Activated T-cell treated with anti-CD3 and anti-CD28 coated beads, Interleukin-2, amount 50 U/mL, for 72 hours (primary cell): ENCODE measurements around the gene LRMDA. TPM values are rescaled to one million over a fixed set of nuclear protein-coding genes. Genes with fewer than 3 reads are reported as not detected.

ENCODE experiments used
- ATAC-seq, 2 donors: fragments of 150-1000 bp; cut with Tn5 transposase; replicated peaks in 1 of 2; 2 replicates each; pipeline ENCODE4 v1.10.0; 2021; ENCODE audit warnings: moderate library complexity in 2 of 2, mild to moderate bottlenecking in 1 of 2
- DNase-seq, 2 donors: peaks; one replicate each; pipeline ENCODE4 v3.0.0; 2021 to 2022; ENCODE audit warnings: mixed read lengths in 1 of 2
- H3K27ac Mint-ChIP-seq: one replicate; pipeline ENCODE4 v1.8.0; 2022; ENCODE audit warnings: mild to moderate bottlenecking, moderate library complexity, mixed read lengths
- H3K27me3 Mint-ChIP-seq: one replicate; pipeline ENCODE4 v1.8.0; 2022; ENCODE audit warnings: low read depth, mixed read lengths
- H3K36me3 Mint-ChIP-seq, 2 donors: one replicate each; pipeline ENCODE4 v1.8.0; 2022; ENCODE audit warnings: mixed read lengths in 2 of 2, mild to moderate bottlenecking in 1 of 2; ENCODE audit not compliant: insufficient read depth in 2 of 2
- H3K4me1 Mint-ChIP-seq: one replicate; pipeline ENCODE4 v1.8.0; 2022; ENCODE audit warnings: low read depth, mixed read lengths
- H3K4me3 Mint-ChIP-seq, 2 donors: one replicate each; pipeline ENCODE4 v1.8.0; 2022; ENCODE audit warnings: mild to moderate bottlenecking in 2 of 2, mixed read lengths in 2 of 2, moderate library complexity in 2 of 2
- H3K9me3 Mint-ChIP-seq, 2 donors: one replicate each; pipeline ENCODE4 v1.8.0; 2022; ENCODE audit warnings: mixed read lengths in 2 of 2
- total RNA-seq, 2 donors: library from RNA; stranded (reverse); gene quantifications; one replicate each; pipeline ENCODE4 v1.2.3, GENCODE V29; 2022

Gene LRMDA
- total RNA-seq, 2 donors from 2014 or later, result not detected

DNA sequence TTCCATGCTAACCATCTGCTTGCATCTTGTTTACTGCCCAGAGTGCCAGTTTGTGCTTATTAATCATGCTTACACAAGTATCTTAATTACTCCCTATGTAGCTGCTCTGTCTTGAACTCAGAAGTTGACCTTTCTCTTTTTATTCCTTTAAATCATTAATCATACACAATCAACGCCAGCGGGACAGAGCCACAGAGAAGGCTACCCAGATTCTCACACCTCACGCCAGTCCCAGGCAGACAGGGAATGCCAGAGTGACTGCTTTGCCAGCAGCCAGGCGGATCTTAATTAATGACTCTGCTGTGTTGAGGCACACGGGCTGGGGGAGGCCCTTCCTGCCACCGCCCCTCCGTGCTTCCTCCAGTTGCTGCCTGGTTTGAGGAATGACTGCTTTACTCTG is 229.4 kb downstream of the LRMDA start:
- Mint-ChIP-seq H3K4me1 (no peaks in the 10 kb centered on the region), H3K4me3 (no peak overlapping the region), H3K27ac (no peak overlapping the region), H3K27me3 (peaks cover 12% of the 10 kb centered on the region), H3K9me3 (no peaks in the 10 kb centered on the region), H3K36me3 (no peaks in the 10 kb centered on the region)
- ATAC-seq (no peak), DNase-seq (no peak)

DNA sequence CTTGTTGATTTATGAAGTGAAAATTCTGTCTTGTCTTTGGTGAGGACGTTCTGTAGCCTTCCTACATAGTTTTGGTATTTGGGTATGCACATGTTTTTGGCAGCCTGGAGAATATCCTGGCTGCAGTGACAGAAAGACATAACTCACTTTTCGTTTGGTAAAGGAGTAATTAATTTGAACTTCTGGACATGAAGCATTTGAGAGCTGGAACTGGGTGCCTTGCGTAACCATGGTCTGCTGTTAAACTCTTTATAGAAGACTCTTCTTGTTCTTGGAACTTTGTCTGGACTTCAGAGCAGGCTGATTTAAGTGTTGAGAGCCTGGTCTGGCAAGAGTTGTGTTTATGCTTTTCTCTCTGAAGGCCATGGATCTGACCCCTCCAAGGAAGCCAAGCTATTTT is 231.3 kb downstream of the LRMDA start:
- Mint-ChIP-seq H3K27me3 (peaks cover 12% of the 10 kb centered on the region), H3K4me1 (no peaks in the 10 kb centered on the region), H3K4me3 (no peak overlapping the region), H3K36me3 (no peaks in the 10 kb centered on the region), H3K9me3 (no peaks in the 10 kb centered on the region), H3K27ac (no peak overlapping the region)
- ATAC-seq (no peak), DNase-seq (no peak)

DNA sequence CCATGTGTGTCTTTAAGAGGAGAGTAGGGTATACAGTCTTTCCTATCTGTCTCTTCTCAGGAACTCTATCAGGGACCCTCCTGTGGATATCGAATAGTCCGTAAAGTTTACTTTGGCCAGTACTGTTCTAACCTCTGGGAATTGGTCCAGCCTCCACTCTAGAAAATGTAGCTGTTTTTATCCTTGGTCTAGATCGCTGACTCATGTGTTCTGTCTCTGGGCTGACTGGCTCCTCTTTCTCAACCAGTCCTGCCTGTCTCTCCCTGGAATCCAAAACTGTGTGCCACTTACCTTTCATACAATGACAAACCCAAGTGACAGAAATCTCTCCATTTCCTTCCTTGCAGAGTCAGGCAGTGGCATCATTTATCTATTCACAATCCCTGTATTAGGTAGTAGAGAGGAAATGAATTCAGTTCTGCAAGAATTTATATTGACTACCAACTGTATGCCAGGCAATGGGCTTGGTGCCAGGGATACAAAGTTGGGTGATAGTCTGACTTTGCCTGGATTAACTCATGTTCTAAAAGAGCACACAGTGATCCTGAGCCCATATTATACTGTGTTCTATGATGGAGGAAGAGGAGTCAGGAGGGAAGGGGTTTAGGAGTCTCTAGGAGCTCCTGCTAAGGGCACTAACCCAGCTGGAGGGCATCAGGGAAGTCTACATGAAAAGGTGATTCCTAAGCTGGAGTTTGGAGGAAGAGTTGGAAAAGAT is 232.7 kb downstream of the LRMDA start:
- ATAC-seq (no peak), DNase-seq (no peak)
- no peaks in the 10 kb centered on the region for H3K36me3 Mint-ChIP-seq
- H3K9me3 Mint-ChIP-seq, result no peaks in the 10 kb centered on the region
- no peak overlapping the region for H3K4me3 Mint-ChIP-seq
- no peak overlapping the region for H3K27ac Mint-ChIP-seq
- peaks cover 12% of the 10 kb centered on the region for H3K27me3 Mint-ChIP-seq
- H3K4me1 Mint-ChIP-seq, result no peaks in the 10 kb centered on the region

DNA sequence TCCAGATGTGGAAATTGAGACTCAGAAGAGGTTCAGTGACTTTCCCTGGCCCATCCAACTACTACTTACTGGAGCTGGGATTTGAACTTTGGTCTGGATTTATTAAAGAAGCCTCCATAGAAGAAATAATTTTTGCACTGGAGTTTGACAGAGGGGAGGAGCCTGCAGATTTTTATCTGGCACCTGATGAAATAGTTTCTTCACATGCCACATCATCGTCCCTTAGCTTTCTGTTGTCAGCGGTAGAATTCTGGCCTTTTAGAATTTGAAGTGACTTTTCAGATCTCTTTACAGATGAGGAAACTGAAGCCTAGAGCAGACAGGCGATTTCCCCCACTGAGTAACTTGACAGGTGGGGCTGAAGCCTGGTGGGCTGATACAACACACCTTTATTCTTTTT is 233.5 kb downstream of the LRMDA start:
- ATAC-seq, result no peak
- Mint-ChIP-seq H3K4me3 (no peak overlapping the region), H3K36me3 (no peaks in the 10 kb centered on the region), H3K27ac (no peak overlapping the region), H3K9me3 (no peaks in the 10 kb centered on the region), H3K27me3 (peaks cover 12% of the 10 kb centered on the region), H3K4me1 (no peaks in the 10 kb centered on the region)
- DNase-seq, result no peak

DNA sequence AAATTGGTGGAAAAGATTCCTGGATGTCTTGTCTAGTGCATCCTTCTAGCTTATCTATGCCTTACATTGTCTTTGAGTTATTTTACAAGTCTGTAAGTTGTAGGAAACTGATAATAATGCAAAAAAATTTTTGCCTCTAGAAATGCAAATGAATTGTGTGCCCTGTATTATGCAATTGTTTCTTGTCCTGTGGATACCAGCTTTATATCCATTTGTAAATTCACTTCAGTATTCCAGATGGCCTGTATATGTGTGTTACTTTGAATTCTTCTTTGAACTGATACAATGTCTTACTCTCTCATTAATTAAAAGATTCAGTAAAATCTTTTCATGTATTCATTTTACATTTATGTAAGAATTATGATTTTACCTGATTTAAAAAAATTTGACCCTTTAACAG is 234.3 kb downstream of the LRMDA start:
- H3K9me3 Mint-ChIP-seq, result no peaks in the 10 kb centered on the region
- H3K36me3 Mint-ChIP-seq, result no peaks in the 10 kb centered on the region
- no peak for ATAC-seq
- H3K4me3 Mint-ChIP-seq, result no peak overlapping the region
- peaks cover 12% of the 10 kb centered on the region for H3K27me3 Mint-ChIP-seq
- no peak for DNase-seq
- no peaks in the 10 kb centered on the region for H3K4me1 Mint-ChIP-seq
- no peak overlapping the region for H3K27ac Mint-ChIP-seq

DNA sequence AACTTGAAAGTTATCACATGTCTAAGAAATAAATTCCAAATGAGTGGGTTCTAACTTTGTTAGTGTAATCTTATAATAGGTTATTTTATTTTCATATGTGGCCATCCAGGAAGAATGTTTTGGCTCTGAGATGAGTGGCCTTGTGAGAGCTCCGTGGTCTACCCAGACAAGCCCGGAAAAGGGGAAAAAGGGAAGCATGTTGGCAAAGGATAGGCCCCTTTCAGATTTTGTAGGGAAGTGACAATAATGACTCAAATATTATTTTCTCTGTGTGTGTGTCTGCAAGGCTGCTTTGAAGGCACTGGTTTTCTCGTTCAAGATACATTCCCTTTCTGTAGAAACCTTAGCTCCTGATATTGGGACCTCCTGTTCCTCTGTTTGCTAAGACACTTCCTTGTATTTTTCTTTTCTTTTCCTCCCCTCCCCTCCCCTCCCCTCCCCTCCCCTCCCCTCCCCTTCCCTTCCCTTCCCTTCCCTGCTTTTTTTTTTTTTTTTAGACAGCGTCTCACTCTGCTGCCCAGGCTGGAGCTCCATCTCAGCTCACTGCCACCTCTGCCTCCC is 240.8 kb downstream of the LRMDA start:
- Mint-ChIP-seq H3K27ac (no peak overlapping the region), H3K4me3 (no peak overlapping the region), H3K4me1 (no peaks in the 10 kb centered on the region), H3K36me3 (no peaks in the 10 kb centered on the region), H3K9me3 (no peaks in the 10 kb centered on the region), H3K27me3 (peaks cover 6% of the 10 kb centered on the region)
- no peak for DNase-seq
- no peak for ATAC-seq

DNA sequence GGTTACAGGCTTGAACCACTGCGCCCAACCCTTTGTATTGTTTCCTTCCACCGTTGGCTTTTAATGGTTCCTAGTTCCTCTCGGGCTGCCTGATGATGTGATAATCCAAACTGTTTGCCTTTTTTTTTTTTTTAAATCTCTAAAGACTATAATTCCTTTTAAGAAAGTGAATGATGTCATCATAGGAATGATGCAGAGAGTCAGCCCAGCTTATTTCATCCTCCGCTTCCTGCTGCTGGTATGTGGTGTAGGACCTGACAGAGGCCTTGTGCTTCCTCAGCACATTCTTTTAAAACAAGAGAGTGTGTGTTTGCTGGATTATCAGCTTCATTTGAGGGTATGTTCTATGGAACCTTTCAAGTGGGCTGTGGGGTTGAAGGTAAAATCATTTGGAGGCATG is 241.4 kb downstream of the LRMDA start:
- Mint-ChIP-seq H3K27me3 (peaks cover 6% of the 10 kb centered on the region), H3K4me1 (no peaks in the 10 kb centered on the region), H3K4me3 (no peak overlapping the region), H3K36me3 (no peaks in the 10 kb centered on the region), H3K27ac (no peak overlapping the region), H3K9me3 (no peaks in the 10 kb centered on the region)
- no peak for DNase-seq
- no peak for ATAC-seq

DNA sequence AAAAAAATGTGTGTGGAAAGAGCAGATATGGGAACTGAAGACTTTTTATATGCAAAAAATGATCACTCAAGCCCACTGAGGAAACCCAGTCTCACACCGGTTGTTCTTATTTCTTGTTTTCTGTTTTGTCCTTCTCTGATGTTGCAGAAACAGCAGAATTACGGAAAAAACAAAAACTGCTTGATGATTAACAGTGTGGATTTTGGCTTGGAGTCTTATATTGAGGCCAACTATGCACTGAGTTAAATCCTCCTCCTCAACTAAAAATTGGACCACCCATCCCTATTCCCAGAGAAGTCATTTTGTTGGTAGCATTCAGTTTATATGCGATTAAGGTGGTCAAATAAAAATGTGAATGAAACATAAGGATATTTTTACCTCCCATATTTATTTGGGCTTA is 246.1 kb downstream of the LRMDA start:
- DNase-seq (no peak), ATAC-seq (no peak)
- Mint-ChIP-seq H3K4me1 (no peaks in the 10 kb centered on the region), H3K36me3 (no peaks in the 10 kb centered on the region), H3K27ac (no peak overlapping the region), H3K27me3 (peaks cover 6% of the 10 kb centered on the region), H3K9me3 (no peaks in the 10 kb centered on the region), H3K4me3 (no peak overlapping the region)

DNA sequence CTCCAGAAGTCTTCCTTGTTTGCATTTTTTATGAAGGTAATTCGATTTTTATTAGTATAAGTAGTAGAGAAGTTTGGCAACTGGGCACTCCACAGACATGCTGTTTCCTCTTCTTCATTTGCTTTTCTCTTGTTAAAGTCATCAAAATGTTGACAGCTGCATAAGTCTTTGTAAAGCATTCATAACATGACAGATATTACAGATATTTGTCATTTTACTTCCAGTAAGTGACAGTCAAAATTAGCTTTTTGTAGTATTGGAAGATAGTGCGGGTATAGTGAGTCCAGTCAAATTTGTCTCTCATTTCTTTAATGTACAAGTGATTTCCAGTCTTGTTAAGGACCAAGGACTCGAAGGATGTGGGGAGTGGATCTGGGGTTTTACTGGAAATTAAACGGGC is 247.1 kb downstream of the LRMDA start:
- Mint-ChIP-seq H3K4me3 (no peak overlapping the region), H3K27ac (no peak overlapping the region), H3K36me3 (no peaks in the 10 kb centered on the region), H3K27me3 (peaks cover 6% of the 10 kb centered on the region), H3K9me3 (no peaks in the 10 kb centered on the region), H3K4me1 (no peaks in the 10 kb centered on the region)
- DNase-seq, result no peak
- no peak for ATAC-seq

DNA sequence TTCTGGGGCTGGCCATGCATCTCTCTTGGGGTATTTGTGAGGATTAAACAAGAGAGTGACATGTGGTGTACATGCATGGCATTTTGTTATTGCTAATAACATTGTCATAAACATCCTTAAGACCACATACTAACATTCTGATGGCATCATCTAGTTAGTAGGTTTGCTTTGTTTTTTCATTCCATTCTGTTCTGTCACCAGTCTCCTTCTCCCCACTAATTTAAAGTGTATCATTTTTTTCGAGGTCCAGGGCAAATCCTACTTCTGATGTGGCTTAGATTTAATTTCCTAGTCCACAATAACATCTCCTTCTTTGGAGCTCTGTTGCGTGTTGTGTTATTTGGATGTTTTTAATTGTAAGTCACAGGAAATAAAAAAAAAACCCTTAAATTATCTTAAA is 248.1 kb downstream of the LRMDA start:
- Mint-ChIP-seq H3K9me3 (no peaks in the 10 kb centered on the region), H3K27ac (no peak overlapping the region), H3K4me3 (no peak overlapping the region), H3K27me3 (peaks cover 6% of the 10 kb centered on the region), H3K4me1 (no peaks in the 10 kb centered on the region), H3K36me3 (no peaks in the 10 kb centered on the region)
- ATAC-seq (no peak), DNase-seq (no peak)

DNA sequence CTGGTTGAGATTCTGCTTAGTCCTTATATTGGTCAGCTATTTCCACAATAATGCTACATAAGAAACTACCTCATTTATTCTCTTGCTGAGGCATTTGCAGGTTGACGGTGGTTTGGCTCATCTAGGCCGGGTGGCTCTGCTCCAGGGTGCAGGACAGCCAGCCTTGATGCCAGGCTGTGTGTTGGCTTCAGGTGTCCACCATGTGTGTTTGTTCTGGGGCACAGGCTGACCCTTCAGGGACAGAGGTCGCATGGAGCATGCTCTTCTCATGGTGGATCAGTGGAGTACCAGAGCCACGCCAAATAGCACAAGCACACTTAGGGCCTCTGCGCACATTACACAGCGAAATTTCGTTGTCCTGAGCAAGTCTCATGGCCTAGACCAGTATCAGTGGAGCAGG is 249.9 kb downstream of the LRMDA start:
- Mint-ChIP-seq H3K9me3 (no peaks in the 10 kb centered on the region), H3K36me3 (no peaks in the 10 kb centered on the region), H3K27me3 (peaks cover 11% of the 10 kb centered on the region), H3K4me1 (no peaks in the 10 kb centered on the region), H3K4me3 (no peak overlapping the region), H3K27ac (no peak overlapping the region)
- ATAC-seq (no peak), DNase-seq (no peak)

DNA sequence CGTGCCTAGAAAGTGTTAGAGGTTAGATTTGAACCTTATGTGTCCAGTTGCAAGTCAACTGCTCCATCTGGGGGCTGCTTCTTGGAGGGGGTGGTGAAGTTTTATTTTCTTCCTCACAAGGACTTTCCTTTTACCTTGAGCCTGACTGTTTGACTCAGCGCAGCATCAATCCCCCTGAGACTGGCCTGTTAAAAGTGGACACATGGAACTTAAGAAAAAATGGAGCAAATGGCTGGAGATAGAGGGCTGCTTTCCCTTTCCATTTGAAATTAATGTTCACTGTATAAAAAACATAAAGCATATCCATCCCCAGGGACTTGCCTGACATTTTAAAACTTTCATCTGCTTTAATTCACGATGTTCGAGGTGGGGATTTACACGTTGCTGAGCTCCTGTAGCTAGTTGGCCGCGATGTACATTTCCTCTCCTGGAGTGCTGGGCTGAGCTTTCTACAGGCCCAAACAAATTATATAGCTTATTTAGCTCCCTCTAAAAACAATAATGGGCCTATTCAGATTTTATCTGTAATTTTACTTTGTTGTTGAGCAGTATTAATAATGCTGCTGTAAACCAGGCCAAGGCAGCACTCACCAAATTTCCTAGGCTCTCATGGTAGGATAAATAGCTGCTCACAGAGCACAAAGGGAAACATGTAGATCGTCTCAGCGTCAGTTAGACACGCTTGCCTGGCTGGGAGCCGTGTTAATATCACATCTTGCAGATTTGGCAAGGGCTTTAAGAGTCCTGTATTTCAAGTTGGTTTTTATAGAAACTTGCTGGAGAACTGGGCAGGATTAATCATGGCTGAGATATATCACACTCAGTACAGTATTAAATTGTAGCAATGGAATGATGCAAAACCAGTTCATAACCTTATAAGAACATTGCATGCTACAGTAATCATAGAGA is 251.5 kb downstream of the LRMDA start:
- no peak overlapping the region for H3K27ac Mint-ChIP-seq
- ATAC-seq (no peak), DNase-seq (no peak)
- H3K4me3 Mint-ChIP-seq, result no peak overlapping the region
- H3K4me1 Mint-ChIP-seq, result no peaks in the 10 kb centered on the region
- peaks cover 11% of the 10 kb centered on the region for H3K27me3 Mint-ChIP-seq
- no peaks in the 10 kb centered on the region for H3K36me3 Mint-ChIP-seq
- no peaks in the 10 kb centered on the region for H3K9me3 Mint-ChIP-seq

DNA sequence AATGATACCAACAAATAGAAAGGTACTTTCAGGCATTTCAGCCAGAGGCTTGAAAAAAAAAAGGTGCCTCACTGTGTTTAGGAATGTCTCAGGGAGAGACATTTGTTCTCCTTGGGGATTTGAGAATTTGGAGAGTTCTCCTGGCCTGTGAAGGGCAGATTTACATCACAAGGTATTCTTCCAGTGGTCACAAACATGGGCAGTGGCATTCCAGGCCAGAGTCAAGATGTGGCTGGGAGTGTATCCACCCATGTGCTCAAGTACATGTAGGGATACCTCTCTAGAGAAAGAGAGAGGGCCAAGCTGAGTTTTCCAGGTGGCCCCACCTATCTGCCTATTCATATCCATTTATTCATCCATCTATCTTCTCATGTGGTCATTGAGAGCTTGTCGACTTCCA is 253.8 kb downstream of the LRMDA start:
- ATAC-seq, result no peak
- H3K36me3 Mint-ChIP-seq, result no peaks in the 10 kb centered on the region
- DNase-seq, result no peak
- no peaks in the 10 kb centered on the region for H3K9me3 Mint-ChIP-seq
- no peak overlapping the region for H3K27ac Mint-ChIP-seq
- no peak overlapping the region for H3K4me3 Mint-ChIP-seq
- H3K4me1 Mint-ChIP-seq, result no peaks in the 10 kb centered on the region
- H3K27me3 Mint-ChIP-seq, result peaks cover 11% of the 10 kb centered on the region
